ENCODE measurements around the gene SVEP1. TPM values are rescaled to one million over a fixed set of nuclear protein-coding genes. Genes with fewer than 3 reads are reported as not detected.

Gene SVEP1
- total RNA-seq, 1 donor from 2014 or later, result 41.8 TPM

DNA sequence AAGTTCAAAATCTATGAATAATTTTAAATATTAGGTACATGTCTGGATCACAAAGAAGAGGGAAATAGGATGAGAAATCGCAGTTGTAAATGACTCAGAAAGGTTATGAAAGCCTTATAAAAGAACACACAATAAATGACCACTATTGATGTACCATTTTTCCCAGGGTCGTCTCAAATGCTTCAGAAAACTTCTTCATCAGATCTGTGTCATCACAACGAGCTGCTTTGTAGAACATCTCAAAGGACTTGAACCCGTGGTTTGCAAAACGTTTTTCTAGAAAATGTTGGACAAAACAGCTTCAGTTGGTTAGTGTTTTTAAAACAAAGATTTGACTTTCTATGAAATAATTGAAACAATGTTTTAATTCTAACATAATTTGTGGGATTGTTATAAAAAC is 100.1 kb downstream of the SVEP1 start:
- no peaks in the 10 kb centered on the region for H3K4me1 ChIP-seq
- H3K9me3 ChIP-seq, result no peaks in the 10 kb centered on the region
- no peaks in the 10 kb centered on the region for H3K27me3 ChIP-seq
- DNase-seq (ENCODE audit: low spot score in 2 of 2), result no peak
- H3K4me3 ChIP-seq, result no peak overlapping the region
- H3K27ac ChIP-seq, result no peak overlapping the region
- TF ChIP-seq, protein P1, sequence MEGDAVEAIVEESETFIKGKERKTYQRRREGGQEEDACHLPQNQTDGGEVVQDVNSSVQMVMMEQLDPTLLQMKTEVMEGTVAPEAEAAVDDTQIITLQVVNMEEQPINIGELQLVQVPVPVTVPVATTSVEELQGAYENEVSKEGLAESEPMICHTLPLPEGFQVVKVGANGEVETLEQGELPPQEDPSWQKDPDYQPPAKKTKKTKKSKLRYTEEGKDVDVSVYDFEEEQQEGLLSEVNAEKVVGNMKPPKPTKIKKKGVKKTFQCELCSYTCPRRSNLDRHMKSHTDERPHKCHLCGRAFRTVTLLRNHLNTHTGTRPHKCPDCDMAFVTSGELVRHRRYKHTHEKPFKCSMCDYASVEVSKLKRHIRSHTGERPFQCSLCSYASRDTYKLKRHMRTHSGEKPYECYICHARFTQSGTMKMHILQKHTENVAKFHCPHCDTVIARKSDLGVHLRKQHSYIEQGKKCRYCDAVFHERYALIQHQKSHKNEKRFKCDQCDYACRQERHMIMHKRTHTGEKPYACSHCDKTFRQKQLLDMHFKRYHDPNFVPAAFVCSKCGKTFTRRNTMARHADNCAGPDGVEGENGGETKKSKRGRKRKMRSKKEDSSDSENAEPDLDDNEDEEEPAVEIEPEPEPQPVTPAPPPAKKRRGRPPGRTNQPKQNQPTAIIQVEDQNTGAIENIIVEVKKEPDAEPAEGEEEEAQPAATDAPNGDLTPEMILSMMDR (IDR thresholded peaks at IDR 0.05), result no peak
- intact Hi-C loops (cut with DNase I), result no loop called here
- H3K36me3 ChIP-seq, result peaks cover 0 to 7% of the 10 kb centered on the region in 2 donors

DNA sequence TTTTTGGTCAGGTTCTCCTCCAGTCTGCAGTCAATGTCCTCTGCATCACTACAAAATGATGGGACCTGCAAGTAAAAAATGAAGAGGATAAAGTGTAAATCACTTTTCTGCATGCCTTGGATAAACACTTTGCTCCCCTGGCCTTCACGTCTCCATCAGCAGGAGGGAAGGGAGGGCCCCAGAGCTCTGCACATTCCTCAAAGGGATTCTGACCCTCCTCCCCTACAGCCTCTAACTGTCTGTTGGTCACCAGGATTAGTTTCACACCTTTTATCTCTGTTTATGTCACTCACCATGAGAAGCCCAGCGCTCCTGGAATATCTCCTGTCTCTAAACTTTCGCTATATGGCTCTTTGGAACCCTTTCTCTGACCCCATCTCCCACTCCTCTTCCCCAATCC is 103.3 kb downstream of the SVEP1 start:
- TF ChIP-seq, protein P1 (IDR thresholded peaks at IDR 0.05), result no peak
- H3K27ac ChIP-seq, result no peak overlapping the region
- intact Hi-C loops (cut with DNase I), result no loop called here
- no peak overlapping the region for H3K4me3 ChIP-seq
- H3K9me3 ChIP-seq, result no peaks in the 10 kb centered on the region
- H3K4me1 ChIP-seq, result no peaks in the 10 kb centered on the region
- peaks cover 0 to 7% of the 10 kb centered on the region in 2 donors for H3K36me3 ChIP-seq
- DNase-seq (ENCODE audit: low spot score in 2 of 2), result no peak
- H3K27me3 ChIP-seq, result no peaks in the 10 kb centered on the region

DNA sequence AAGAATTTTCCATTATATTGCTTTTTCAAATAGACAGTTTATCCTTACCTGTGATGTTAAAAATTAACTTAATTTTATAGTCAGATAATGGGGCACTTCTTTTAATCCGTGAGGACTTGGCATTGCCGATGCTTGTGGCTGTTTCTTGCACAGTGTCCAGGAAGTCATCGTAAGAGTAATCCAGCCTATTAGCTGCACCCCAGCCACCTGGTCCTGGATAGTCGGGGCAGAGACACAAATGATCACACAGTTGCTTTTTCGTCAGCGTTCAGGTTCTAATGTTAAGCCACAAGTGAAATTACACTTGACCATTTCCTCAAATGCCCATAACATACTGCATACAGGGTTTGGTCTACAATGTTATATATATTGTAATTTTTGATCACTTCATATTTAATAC is 107.4 kb downstream of the SVEP1 start:
- H3K9me3 ChIP-seq, result no peaks in the 10 kb centered on the region
- H3K36me3 ChIP-seq, result peaks cover 0 to 2% of the 10 kb centered on the region in 2 donors
- H3K27me3 ChIP-seq, result no peaks in the 10 kb centered on the region
- intact Hi-C loops (cut with DNase I), result no loop called here
- TF ChIP-seq, protein P1 (IDR thresholded peaks at IDR 0.05), result no peak
- H3K4me3 ChIP-seq, result no peak overlapping the region
- no peak overlapping the region for H3K27ac ChIP-seq
- no peak for DNase-seq (ENCODE audit: low spot score in 2 of 2)
- no peaks in the 10 kb centered on the region for H3K4me1 ChIP-seq

- H3K4me1 ChIP-seq, result no peaks in the 10 kb centered on the region
- peaks cover 0 to 2% of the 10 kb centered on the region in 2 donors for H3K36me3 ChIP-seq
- no peaks in the 10 kb centered on the region for H3K27me3 ChIP-seq
- DNase-seq (ENCODE audit: low spot score in 2 of 2), result no peak
- no peak overlapping the region for H3K27ac ChIP-seq
- TF ChIP-seq, protein P1 (IDR thresholded peaks at IDR 0.05), result no peak
- no peaks in the 10 kb centered on the region for H3K9me3 ChIP-seq
- no peak overlapping the region for H3K4me3 ChIP-seq
- intact Hi-C loops (cut with DNase I), result no loop called here
Observed at GRCh38 chr9:110468950-110469349, 110.6 kb downstream of the SVEP1 start.

- Histone ChIP-seq H3K4me1 (no peaks in the 10 kb centered on the region), H3K9me3 (no peaks in the 10 kb centered on the region), H3K4me3 (no peak overlapping the region), H3K27ac (no peak overlapping the region), H3K36me3 (peaks cover 0 to 2% of the 10 kb centered on the region in 2 donors), H3K27me3 (no peaks in the 10 kb centered on the region)
- no peak for DNase-seq (ENCODE audit: low spot score in 2 of 2)
- intact Hi-C loops (cut with DNase I), result no loop called here
- TF ChIP-seq, protein P1 (IDR thresholded peaks at IDR 0.05), result no peak
Observed at GRCh38 chr9:110465190-110465589, 114.4 kb downstream of the SVEP1 start.

DNA sequence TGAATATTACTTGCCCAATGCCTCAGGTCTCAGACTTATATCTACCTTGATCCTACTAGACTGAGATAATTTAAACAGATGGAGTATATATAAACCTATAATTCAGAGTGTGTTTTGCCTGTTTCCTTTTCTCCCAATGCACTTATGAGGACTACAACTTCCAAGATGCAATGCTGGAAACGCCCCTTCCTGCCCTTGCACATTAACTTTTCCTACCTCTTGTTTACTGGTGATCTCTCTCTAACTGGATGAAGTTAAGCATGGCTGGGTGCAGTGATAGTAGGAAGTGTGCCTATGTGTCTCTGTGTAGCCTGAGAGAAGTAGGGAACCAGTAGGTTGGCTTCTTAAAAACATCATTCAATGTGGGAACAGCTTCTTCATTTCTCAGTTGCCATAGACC is 115.2 kb downstream of the SVEP1 start:
- DNase-seq (ENCODE audit: low spot score in 2 of 2), result no peak
- Histone ChIP-seq H3K36me3 (peaks cover 0 to 2% of the 10 kb centered on the region in 2 donors), H3K9me3 (no peaks in the 10 kb centered on the region), H3K4me1 (no peaks in the 10 kb centered on the region), H3K27me3 (no peaks in the 10 kb centered on the region), H3K4me3 (no peak overlapping the region), H3K27ac (no peak overlapping the region)
- TF ChIP-seq, protein P1 (IDR thresholded peaks at IDR 0.05), result no peak
- intact Hi-C loops (cut with DNase I), result no loop called here
